NT2/D1 (cell line): Measurements from ENCODE around the gene ETHE1.
"Not testable (repeated sequence)": the region's sequence is repeated elsewhere in the genome, so short reads cannot be mapped to it uniquely, and the experiment has no call there.

Experiments
- DNase-seq: peaks from one replicate; pipeline ENCODE4 v3.0.0-alpha.2; 2011; ENCODE audit warnings: low read depth, low spot score
- H3K27me3 ChIP-seq: 2 replicates; pipeline ENCODE4 v1.6.0; 2011; ENCODE audit warnings: mild to moderate bottlenecking; ENCODE audit not compliant: insufficient read length, insufficient read depth
- H3K36me3 ChIP-seq: 2 replicates; pipeline ENCODE4 v1.6.1; 2011; ENCODE audit warnings: mild to moderate bottlenecking, low read length, mixed read lengths; ENCODE audit not compliant: insufficient read depth, insufficient read length
- H3K4me1 ChIP-seq: 2 replicates; pipeline ENCODE4 v1.5.1; 2011; ENCODE audit not compliant: insufficient read depth, insufficient read length
- H3K4me3 ChIP-seq: 2 replicates; pipeline ENCODE4 v1.5.1; 2011; ENCODE audit warnings: low read depth; ENCODE audit not compliant: insufficient read length
- H3K9ac ChIP-seq: 2 replicates; pipeline ENCODE4 v1.6.0; 2011; ENCODE audit warnings: low read depth; ENCODE audit not compliant: insufficient read length
- H3K9me3 ChIP-seq: 2 replicates; pipeline ENCODE4 v1.5.1; 2011; ENCODE audit warnings: mild to moderate bottlenecking, low read length; ENCODE audit not compliant: insufficient read depth
- SUZ12 ChIP-seq: IDR thresholded peaks from 2 replicates; pipeline ENCODE4 v1.6.1; 2011; ENCODE audit not compliant: insufficient read length, insufficient read depth; ENCODE audit errors: extremely low read depth
- YY1 ChIP-seq: IDR thresholded peaks from 2 replicates; pipeline ENCODE4 v1.6.1; 2011; ENCODE audit not compliant: insufficient read length, insufficient read depth
- ZNF274 ChIP-seq: IDR thresholded peaks from 2 replicates; pipeline ENCODE4 v1.6.1; 2011; ENCODE audit warnings: mild to moderate bottlenecking, low read depth, low read length

ETHE1 gene

GRCh38 chr19:43525836-43526771, 897 bp downstream of the ETHE1 start:
- no peak for DNase-seq
- peak overlapping the region; percentile 93 for H3K9ac ChIP-seq
- peak overlapping the region; percentile 84 for H3K4me3 ChIP-seq
- peaks cover 8% of the 10 kb centered on the region for H3K27me3 ChIP-seq
- H3K36me3 ChIP-seq, result peaks cover 6% of the 10 kb centered on the region
- H3K4me1 ChIP-seq, result no peaks in the 10 kb centered on the region
- no peaks in the 10 kb centered on the region for H3K9me3 ChIP-seq
- TF ChIP-seq ZNF274, result no peak
- TF ChIP-seq YY1, result no peak
- TF ChIP-seq SUZ12, result no peak

GRCh38 chr19:43524922-43525835, 1.8 kb downstream of the ETHE1 start:
- no peak for DNase-seq

DNA sequence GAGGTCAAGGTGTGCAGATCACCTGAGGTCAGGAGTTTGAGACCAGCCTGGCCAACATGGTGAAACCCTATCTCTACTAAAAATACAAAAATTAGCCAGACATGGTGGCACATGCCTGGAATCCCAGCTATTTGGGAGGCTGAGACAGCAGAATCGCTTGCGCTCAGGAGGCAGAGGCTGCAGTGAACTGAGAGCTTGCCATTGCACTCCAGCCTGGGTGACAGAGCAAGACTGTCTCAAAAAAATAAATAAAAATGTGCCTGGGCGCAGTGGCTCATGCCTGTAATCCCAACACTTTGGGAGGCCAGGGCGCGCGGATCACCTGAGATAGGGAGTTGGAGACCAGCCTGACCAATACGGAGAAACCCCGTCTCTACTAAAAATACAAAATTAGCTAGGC, 3.3 kb downstream of the ETHE1 start:
- H3K4me1 ChIP-seq, H3K9ac ChIP-seq, H3K27me3 ChIP-seq, H3K4me3 ChIP-seq, DNase-seq, H3K36me3 ChIP-seq, H3K9me3 ChIP-seq: not testable (repeated sequence)

More at GRCh38 chr19:43524922-43525835, 1.8 kb downstream of the ETHE1 start:
- Histone ChIP-seq H3K4me1 (no peaks in the 10 kb centered on the region), H3K36me3 (peaks cover 6% of the 10 kb centered on the region), H3K27me3 (peaks cover 8% of the 10 kb centered on the region), H3K9me3 (no peaks in the 10 kb centered on the region), H3K9ac (peak overlapping the region; percentile 93), H3K4me3 (peak overlapping the region; percentile 84)
- no peak for TF ChIP-seq YY1
- no peak for TF ChIP-seq SUZ12
- no peak for TF ChIP-seq ZNF274

GRCh38 chr19:43522929-43523328, 4.1 kb downstream of the ETHE1 start:
- no peaks in the 10 kb centered on the region for H3K4me1 ChIP-seq
- no peaks in the 10 kb centered on the region for H3K9me3 ChIP-seq
- peaks cover 8% of the 10 kb centered on the region for H3K27me3 ChIP-seq
- H3K36me3 ChIP-seq, result peaks cover 6% of the 10 kb centered on the region
- H3K9ac ChIP-seq, result no peak overlapping the region
- DNase-seq, result no peak
- TF ChIP-seq YY1, result no peak
- no peak for TF ChIP-seq SUZ12
- H3K4me3 ChIP-seq, result no peak overlapping the region

DNA sequence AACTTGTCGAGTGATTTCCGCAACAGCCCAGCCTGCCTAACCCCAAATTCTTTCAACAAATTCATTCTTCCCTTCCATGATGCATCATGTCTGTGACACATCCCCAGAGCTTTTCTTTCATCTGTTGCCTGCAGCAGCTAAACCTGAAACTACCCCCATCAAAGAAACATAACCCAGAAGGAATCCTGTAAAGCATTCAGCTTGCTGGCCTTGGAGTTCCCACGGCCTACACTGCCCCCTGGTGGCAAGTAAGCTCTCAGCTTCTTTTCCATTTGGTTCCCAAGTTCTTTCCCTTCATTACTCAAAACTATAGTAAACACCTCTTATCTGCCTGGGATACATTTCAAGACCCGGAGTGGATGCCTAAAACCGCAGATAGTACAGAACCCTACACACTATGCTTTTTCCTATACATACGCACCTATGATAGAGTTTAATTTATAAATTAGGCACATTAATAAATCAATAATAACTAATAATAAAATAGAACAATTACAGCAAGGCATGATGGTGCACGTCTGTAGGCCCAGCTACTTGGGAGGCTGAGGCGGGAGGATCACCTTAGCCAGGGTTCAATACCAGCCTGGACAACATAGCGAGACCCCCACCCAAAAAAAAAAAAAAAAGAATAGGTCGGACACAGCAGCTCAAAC, 7.4 kb downstream of the ETHE1 start:
- Histone ChIP-seq H3K4me1 (no peaks in the 10 kb centered on the region), H3K9ac (no peak overlapping the region), H3K9me3 (no peaks in the 10 kb centered on the region), H3K4me3 (no peak overlapping the region), H3K36me3 (peaks cover 6% of the 10 kb centered on the region), H3K27me3 (no peaks in the 10 kb centered on the region)
- DNase-seq, result no peak
- TF ChIP-seq YY1 (no peak), ZNF274 (no peak), SUZ12 (no peak)

- H3K36me3 ChIP-seq, result peaks cover 6% of the 10 kb centered on the region
Observed at GRCh38 chr19:43518051-43518450, 8.9 kb downstream of the ETHE1 start.

GRCh38 chr19:43512399-43512798, 14.6 kb downstream of the ETHE1 start:
- H3K4me3 ChIP-seq, H3K27me3 ChIP-seq, DNase-seq, H3K4me1 ChIP-seq, H3K9ac ChIP-seq: not testable (repeated sequence)
- peaks cover 22% of the 10 kb centered on the region for H3K36me3 ChIP-seq
- peaks cover 17% of the 10 kb centered on the region; the same call in 1 of the 2 replicates for H3K9me3 ChIP-seq

More at GRCh38 chr19:43518051-43518450, 8.9 kb downstream of the ETHE1 start:
- H3K9me3 ChIP-seq, result peaks cover 13% of the 10 kb centered on the region; the same call in 1 of the 2 replicates
- H3K27me3 ChIP-seq, result no peaks in the 10 kb centered on the region
- no peak overlapping the region for H3K9ac ChIP-seq
- no peak for TF ChIP-seq ZNF274
- no peak for TF ChIP-seq YY1
- TF ChIP-seq SUZ12, result no peak
- no peak overlapping the region for H3K4me3 ChIP-seq
- no peaks in the 10 kb centered on the region for H3K4me1 ChIP-seq
- DNase-seq, result no peak
